ENCODE measurements around the gene GRM7.

Gene GRM7

DNA sequence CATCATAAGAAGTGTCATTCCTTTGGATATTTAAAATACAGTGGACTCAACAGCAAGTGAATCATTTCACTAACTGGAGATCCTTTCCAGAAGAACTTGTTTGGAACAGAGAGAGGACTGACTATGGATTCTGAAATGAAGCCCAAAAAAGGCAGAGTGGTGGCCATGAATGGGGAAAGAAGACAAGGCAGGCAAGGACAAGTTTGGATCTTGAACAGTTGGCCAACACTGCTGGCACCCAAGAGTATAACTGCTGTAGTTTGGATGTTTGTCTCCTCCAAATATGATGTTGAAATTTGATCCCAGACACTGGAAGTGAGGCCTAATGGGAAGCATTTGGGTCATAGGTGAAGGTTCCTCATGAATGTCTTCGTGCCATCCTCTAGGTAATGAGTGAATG is 686.9 kb downstream of the GRM7 start:
- no peak for FAIRE-seq

DNA sequence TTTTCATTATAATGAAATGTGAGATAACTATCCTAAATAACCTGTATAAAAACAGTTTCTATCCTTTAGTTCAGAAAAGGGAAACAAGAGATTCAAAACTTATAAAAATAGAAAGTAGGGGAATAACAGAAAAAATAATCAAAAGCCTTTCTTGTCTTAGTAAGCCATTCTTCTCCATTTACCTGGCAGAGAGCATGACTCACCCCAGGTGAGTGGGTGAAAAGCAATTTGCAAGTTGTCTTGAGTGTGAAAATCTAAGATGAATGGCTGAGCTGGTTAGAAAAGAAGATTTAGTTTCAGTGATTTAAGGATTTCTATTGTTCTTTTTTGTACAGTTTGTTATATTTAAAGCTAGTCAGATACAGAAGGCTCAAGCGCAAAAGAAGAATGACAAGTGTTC is 702.0 kb downstream of the GRM7 start:
- FAIRE-seq = no peak
- no peak for DNase-seq (ENCODE audit: insufficient read length, low spot score)

More for the DNA sequence above, 686.9 kb downstream of the GRM7 start:
- DNase-seq (ENCODE audit: insufficient read length, low spot score) = no peak

DNA sequence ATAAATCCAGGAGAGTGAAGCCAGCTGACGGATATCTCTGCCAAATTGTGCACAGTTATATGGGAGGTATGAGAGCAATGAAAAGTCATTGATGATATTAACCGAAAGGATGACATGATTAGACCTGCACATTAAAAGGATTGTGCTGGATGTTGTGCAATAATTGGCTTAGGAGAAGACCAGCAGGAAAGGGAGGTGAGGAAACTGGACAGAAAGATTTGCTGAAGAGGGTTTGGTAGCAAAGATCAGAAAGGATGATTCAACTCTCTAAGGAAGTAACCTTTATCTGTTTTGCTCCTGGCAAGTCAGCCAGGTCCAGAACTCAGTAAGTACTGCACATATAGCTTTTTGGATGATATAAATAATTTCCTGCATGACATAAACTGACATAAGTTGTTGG is 704.7 kb downstream of the GRM7 start:
- DNase-seq (ENCODE audit: insufficient read length, low spot score) (no peak), FAIRE-seq (no peak)

DNA sequence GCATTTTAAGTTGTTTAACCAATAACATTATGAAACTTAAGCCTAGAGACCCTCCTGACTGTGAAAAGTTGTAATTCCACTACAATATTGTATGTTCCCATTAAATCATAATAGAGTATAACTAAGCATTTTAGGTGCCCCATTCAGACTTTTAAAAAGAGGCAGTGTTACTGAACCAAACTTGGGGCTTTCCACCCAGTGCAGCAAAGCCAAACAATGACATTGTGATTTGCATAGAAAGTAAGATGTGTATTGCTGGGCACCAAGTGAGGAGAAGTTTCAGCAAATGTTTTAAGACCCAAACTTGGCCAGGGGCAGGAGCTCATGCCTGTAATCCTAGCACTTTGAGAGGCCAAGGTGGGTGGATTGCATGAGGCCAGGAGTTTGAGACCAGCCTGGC is 706.2 kb downstream of the GRM7 start:
- DNase-seq (ENCODE audit: insufficient read length, low spot score) = no peak
- no peak for FAIRE-seq

DNA sequence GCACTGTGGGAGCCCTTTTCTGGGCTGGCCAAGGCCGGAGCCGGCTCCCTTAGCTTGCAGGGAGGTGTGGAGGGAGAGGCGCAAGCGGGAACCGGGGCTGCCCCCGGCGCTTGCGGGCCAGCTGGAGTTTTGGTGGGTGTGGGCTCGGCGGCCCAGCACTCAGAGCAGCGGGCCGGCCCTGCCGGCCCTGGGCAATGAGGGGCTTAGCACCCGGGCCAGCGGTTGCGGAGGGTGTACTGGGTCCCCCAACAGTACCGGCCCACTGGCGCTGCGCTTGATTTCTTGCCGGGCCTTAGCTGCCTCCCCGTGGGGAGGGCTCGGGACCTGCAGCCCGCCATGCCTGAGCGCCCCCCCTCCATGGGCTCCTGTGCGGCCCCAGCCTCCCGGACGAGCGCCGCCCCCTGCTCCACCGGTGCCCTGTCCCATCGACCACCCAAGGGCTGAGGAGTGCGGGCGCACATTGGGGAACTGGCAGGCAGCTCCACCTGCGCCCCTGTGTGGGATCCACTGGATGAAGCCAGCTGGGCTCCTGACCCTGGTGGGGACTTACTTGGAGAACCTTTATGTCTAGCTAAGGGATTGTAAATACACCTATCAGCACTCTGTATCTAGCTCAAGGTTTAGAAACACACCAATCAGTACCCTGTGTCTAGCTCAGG is 707.7 kb downstream of the GRM7 start:
- FAIRE-seq (no peak), DNase-seq (ENCODE audit: insufficient read length, low spot score) (no peak)

DNA sequence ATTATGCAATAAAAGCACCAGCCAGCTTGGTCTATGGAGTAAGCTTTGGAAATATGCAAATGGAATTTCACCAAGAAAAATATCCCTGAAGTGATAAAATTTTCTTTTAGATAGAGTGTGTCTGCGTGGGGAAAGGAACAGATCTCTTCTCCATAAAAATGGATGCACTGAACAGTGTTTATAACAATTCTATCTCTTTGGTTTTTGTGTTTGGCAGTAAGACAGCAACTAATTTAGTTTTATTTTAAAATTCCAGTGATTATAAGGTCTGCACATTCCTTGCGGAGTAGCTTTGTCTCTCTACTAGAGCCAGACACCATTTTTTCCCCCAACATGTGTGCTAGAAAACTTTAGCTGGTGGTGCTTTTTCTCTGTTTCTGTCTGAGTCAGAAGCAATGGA is 712.4 kb downstream of the GRM7 start:
- FAIRE-seq = no peak
- DNase-seq (ENCODE audit: insufficient read length, low spot score) = no peak

DNA sequence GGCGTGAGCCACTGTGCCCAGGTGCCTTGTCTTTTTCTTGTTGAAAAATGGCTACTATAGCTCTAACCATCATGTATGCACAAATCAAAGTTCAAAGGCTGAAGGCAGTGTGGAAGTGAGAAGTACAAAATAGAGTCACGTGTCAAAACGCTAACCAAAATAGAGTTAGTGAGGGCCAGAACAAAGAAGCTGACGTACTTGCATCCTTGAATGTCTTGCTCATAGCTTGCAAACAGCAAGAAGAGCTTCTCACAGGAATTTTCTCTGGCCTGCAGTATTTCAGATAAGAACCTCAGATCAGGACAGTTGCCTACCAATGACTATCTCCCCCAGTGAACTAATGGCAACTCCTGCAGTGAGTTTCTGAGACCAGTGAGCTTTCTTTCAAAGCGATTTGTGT is 713.5 kb downstream of the GRM7 start:
- no peak for DNase-seq (ENCODE audit: insufficient read length, low spot score)
- FAIRE-seq = no peak

DNA sequence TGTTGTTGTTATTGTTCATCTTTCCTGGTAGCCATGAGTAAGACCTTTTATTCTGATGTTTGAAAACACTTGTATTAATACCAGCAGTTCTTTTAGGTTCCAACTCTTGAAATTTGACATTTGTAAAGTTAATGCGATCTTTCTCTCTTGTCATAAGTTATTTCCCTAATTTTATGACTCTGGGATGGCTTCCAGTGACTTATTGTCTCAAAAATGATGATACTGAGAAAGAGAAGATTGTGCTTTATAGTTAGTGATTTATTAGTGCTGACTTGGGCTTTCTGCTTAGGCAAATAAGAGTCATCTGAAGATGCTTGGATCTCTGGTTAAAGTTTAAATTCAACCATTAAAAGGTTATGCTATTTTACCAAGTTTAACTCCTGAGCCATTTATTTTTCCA is 715.2 kb downstream of the GRM7 start:
- DNase-seq (ENCODE audit: insufficient read length, low spot score) (no peak), FAIRE-seq (no peak)

DNA sequence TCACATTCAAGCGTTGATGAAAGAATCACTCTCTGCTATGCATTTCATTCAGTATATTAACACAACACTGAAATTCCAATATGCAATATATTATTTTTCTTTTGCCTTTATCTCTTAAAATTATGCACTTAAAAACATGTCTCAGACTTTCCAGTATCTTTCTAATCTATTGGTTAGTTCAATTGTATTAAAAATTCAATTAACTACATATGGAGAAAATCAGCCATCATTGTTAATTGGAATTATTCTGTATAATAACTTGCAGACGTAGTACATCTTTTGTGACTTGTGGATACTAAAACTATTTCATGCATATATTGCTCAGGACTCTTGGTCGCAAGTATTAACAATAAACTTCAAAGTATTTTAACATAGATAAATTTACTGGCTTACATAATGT is 715.6 kb downstream of the GRM7 start:
- DNase-seq (ENCODE audit: insufficient read length, low spot score) = no peak
- FAIRE-seq = no peak

DNA sequence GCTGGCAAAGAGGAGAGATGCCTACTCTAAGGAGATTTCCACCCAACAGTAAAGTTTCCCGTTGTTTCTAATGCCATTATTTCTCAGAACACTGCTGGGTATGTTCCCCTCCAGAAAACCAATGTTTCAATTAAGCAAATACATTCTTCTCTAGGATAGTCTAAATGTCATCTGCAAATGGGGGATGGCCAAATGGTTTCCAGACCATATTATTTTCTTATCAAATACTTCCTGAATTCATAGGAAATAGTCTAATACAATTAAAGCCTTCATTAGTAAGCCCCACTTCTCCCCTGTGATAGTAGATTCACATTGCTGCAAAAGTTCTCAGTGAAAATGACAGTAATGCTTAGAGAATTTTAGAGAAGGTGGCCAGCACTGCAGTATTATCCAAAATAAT is 716.6 kb downstream of the GRM7 start:
- no peak for FAIRE-seq

DNA sequence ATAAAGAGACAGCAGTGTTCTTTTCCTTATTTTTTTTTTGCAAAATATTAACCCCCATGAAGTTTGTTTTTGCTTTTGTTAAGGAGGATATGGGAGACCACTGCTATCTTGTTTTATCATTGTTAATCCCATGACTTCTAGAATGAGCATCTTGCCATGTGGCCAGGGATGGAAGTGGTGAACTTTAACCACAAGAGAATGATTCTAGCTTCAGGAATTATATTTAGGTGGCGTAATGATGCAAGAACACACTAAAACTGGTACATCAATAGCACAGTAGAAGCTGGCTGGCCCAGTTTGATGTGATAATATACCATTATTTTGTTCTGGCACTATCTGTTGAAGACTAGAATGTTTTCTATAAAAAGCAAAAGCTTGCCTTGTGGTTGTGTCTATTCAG is 720.9 kb downstream of the GRM7 start:
- no peak for FAIRE-seq
- DNase-seq (ENCODE audit: insufficient read length, low spot score) = no peak

More for the DNA sequence above, 716.6 kb downstream of the GRM7 start:
- no peak for DNase-seq (ENCODE audit: insufficient read length, low spot score)

DNA sequence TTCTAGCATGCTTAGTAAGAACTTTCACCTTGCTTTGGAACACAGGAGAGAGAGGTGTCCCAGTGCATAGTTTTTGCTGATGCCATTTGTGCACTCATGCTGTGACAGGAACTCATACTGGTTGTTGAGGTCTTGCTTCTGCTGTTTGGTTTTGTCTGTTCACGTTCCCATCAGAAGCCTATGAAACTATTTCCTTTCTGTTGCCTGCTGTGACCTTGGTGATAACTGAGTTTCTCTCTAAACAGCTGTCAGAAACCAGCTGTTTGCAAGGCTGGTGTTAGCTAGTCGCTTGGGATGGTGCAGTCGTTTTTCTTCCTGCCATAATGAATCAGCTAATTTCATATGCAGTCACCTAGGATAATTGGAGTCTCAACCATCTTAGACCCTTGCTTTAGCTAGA is 724.1 kb downstream of the GRM7 start:
- DNase-seq (ENCODE audit: insufficient read length, low spot score) (no peak), FAIRE-seq (no peak)

DNA sequence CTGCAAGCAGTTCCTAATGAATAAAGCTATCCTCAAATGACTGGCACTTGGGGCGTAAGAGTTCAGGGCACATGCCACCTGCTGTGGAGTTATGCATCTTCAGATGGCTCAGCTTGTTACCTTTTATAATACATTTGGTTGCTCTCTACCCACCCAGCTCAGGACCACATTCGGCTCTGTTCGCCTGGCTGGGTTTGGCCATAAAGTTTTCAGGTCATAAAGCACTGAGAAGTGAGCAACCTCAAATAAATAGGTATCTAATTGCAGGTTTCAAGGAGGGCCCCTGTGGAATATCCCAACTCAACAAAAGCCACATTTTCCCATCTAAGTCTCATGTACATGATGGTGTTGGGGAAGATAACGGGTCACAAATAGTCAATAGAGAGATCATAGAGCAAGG is 727.3 kb downstream of the GRM7 start:
- no peak for DNase-seq (ENCODE audit: insufficient read length, low spot score)
- no peak for FAIRE-seq

DNA sequence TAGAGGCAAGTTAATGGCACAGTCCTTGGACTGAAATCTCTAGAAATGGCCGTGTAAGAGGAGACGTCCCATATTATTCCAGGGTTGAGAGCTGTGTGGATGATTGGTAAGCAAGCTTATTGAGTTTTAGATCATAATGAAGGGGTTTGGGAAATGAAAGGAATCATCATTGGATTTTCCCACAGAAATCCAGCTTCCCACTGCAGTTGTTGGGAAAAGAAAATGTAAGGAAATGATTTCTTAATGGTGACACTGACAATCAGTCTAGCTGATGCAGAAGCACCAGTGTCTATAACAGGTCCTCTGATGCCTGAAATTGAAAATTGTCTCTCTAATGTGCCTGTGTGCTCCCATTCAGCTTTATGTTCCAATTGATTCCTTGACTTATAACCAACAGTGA is 728.6 kb downstream of the GRM7 start:
- no peak for FAIRE-seq
- DNase-seq (ENCODE audit: insufficient read length, low spot score) = no peak

DNA sequence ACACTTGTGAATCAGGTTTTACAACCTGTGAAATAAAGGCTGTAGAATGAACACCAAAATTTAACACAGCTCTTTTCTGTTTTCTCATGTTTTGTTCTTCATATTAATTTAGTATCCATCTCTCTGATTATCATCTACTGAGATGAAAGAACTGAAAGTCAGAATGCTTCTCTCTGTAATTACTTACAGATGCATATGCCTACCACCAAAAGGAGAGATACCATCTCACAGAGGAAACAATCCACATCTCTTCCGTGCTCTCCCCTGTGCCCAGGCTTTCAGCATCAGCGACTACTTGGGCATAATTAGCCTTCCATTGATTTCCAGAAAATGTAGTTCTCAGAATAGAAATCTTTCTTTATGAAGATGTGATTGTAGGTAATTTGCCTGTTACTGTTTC is 741.4 kb downstream of the GRM7 start:
- no peak for DNase-seq (ENCODE audit: insufficient read length, low spot score)
- no peak for FAIRE-seq

DNA sequence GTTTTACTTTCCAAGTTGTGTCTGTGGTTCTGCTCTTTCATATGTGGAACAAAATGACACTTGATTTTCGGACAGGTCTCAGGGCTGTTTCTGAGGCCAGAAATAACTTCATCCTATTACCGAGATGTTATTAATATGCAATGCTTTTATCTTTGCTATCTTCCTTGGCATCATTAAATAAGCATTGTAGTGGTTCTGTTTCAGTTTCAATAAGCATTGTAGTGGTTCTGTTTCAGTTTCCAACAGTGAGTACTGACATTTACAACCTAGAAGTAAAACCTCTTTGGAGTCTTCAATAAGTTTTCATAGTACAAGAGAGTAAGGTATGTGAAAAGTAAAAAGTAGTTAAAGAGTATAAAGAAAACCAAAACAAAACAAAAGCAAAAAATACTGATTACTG is 746.2 kb downstream of the GRM7 start:
- FAIRE-seq (no peak), DNase-seq (ENCODE audit: insufficient read length, low spot score) (no peak)

DNA sequence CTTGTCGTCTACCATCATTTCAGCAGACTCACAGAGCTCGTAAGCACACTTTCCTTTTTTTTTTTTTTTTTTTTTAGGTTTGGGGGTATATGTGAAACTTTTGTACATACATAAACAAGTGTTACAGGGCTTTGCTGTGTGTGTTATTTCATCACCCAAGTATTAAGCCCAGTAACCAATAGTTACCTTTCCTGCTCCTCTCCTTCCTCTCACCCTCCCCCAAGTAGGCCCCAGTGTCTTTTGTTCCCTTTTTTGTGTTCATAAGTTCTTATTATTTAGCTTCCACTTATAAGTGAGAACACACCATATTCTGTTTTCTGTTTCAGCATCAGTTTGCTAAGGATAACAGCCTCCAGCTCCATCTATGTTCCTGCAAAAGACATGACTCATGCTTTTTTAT is 746.8 kb downstream of the GRM7 start:
- DNase-seq (ENCODE audit: insufficient read length, low spot score) (no peak), FAIRE-seq (no peak)

DNA sequence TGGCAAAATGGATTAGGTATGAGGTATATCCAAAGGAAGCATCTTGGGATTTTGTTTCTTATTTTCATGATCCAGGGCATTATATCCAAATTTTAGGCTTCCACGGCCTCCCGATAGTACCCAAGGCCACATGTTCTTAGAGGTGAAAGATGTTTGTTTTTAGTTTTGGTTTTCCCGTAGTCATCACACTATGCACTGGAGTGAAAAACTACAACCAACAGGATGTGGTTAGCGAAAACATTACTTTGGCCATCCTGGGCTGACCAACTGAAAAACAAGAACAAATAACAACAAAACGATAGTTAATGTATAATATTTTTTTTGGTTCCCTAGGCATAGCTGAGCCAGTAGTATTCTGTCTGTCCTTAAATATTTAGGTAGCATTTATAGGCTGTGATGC is 749.7 kb downstream of the GRM7 start:
- FAIRE-seq (no peak), DNase-seq (ENCODE audit: insufficient read length, low spot score) (no peak)

DNA sequence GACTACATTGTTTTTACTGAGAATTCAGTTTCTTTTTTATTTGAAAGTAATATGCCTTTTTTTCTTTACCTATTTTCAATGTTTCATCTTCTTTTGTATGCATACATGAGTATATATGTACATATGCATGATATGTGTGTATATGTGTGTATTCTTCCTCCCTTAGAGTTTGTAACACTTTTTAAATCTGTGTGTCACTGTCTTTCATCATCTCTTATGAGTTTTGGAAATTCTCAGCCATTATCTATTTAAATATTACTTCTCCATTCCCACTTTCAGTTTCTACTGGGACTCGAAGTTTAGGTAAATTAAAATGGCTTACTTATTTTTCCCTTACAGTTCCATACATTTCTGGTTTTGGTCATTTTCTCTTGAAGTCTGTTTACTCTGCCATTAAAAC is 754.1 kb downstream of the GRM7 start:
- DNase-seq (ENCODE audit: insufficient read length, low spot score) = no peak

DNA sequence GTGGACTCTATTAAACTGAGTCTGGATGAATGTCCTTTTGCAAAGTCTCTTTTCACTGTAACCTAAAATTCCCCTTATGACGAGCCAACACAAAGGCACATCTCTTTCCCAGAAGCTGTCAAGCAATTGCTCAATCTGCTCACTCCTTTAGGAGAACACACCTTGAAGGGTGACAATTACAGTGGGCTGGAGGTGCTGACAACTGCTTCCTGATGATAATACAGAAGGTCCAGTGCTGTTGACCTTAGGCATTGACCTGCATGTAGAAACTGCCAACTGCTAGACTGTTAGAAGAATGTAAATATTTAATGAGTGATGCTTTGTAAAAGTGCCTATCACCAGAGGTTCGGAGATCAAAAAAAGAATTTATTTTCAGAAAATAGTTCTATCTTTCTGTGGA is 757.7 kb downstream of the GRM7 start:
- FAIRE-seq (no peak), DNase-seq (ENCODE audit: insufficient read length, low spot score) (no peak)

More for the DNA sequence above, 754.1 kb downstream of the GRM7 start:
- FAIRE-seq = no peak

DNA sequence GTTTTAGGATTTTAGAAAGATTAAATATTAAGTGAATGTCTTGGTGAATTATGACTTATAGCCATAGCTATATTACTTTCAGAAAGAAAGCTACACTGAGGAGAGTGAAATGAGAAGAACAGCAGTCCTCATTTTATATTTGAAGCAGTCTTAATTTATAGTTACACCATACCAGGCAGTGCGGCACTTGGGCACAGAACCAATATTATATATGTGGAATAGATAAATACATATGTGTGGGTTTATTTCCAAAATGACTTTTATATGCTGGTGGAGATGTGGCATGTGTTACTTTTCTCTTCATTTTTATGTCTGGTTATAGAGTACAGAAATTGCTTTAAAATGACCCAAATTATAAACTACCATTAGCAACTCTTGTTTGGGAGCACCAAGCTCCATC is 759.5 kb downstream of the GRM7 start:
- no peak for DNase-seq (ENCODE audit: insufficient read length, low spot score)

DNA sequence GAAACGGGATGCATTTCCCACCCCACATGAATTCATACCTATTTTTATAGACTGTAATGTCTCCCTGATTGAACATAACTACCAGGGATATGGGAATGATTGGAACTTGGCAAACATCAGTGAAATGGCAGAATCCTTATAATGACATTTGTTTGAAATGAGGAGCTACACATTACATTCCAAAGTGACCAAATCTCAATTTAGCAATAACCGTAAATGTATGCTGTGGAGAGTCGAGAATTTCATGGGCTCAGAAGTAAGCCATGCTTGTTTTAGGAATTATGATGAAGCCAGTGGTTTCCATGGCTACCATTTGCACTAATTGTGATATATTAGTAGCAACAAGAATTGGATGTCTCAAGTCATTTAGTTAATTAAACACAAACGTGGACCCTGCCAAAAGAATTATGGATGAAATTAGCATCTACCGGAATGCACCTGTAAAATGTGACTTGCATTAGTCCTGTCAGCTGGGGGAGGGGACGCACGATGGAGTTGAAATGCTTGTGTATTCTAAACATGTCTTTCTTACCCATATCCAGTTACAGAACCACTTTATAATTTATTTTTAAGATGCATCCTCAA is 760.2 kb downstream of the GRM7 start:
- DNase-seq (ENCODE audit: insufficient read length, low spot score) (no peak), FAIRE-seq (no peak)

More for the DNA sequence above, 759.5 kb downstream of the GRM7 start:
- FAIRE-seq = no peak

DNA sequence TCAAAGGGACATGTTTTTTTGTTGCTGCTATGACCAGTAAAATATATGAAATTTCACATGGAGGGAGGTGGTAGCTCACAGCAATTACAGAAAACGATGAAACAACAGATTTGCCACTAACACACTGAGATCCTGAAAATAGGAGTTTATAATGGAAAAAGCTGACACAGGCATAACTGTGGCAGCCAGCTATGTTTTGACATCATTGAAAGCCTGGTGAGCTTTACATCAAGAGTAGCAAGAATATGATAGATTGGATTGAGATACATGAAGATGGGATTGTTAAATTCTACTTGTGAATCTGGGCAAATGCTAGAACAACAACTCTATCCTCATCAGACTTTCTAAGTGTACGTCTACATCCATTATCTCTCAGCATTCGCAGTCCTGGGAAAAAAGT is 760.7 kb downstream of the GRM7 start:
- no peak for FAIRE-seq
- DNase-seq (ENCODE audit: insufficient read length, low spot score) = no peak

Data from GM19239 (cell line).